H1 (cell line): Measurements from ENCODE around the gene TAF10. TPM values are rescaled to one million over a fixed set of nuclear protein-coding genes. Genes with fewer than 3 reads are reported as not detected.

Source experiments
- KDM4A ChIP-seq: IDR thresholded peaks from one replicate; pipeline ENCODE4 v1.7.1; 2012; ENCODE audit warnings: low read depth, mild to moderate bottlenecking, moderate library complexity, low read length, inconsistent platforms; ENCODE audit not compliant: severe bottlenecking
- POLR2A ChIP-seq, 2 experiments: IDR thresholded peaks; 1 replicate in 1 of 2; 2 replicates in 1 of 2; pipeline ENCODE4 v1.6.1; 2011; ENCODE audit warnings: low read depth in 2 of 2, low read length in 2 of 2, mild to moderate bottlenecking in 2 of 2; ENCODE audit errors: control extremely low read depth in 1 of 2
- RNF2 ChIP-seq: fragments of 200-900, 300-1000 bp; sonication (generic); IDR thresholded peaks from 2 replicates; pipeline ENCODE4 v1.7.1; 2016; ENCODE audit warnings: borderline replicate concordance, low read depth, mild to moderate bottlenecking, antibody characterized with exemption, low read length; ENCODE audit not compliant: poor library complexity, severe bottlenecking; ENCODE audit errors: missing control alignments
- polyA plus RNA-seq, 7 experiments: library from polyadenylated mRNA; depleted of rRNA in 3 of 7; stranded (reverse) in 5 of 7; unstranded in 2 of 7; fragments of >200 nt in 5 of 7; fragments of 200-250 nt in 2 of 7; gene quantifications; 1 replicate in 5 of 7; 2 replicates in 1 of 7; 4 replicates in 1 of 7; pipeline versions ENCODE4 v1.2.1 to v1.2.3, GENCODE V29; 2011 to 2013; ENCODE audit warnings: missing spikeins in 2 of 7, mixed read lengths in 2 of 7
- total RNA-seq: library from RNA; stranded (reverse); fragmentation: NEBNext Ultra II Directional; extraction: Animal tissue kit (Norgen Biotek cat#: 25700); gene quantifications from 2 replicates; pipeline ENCODE4 v1.2.1, GENCODE V29; 2021

Gene TAF10
- total and polyA plus RNA-seq, 2 of the 8 experiments (the other 6 are each of a cell fraction or from before 2014, with no cell fraction given): 128 to 213 TPM

GRCh38 chr11:6604790-6605189, 7.2 kb downstream of the TAF10 start (continued):
- TF ChIP-seq RNF2 (no peak), KDM4A (no peak), POLR2A (IDR thresholded peaks at IDR 0.05; ENCODE audit: control extremely low read depth in 1 of 2, low read depth in 2 of 2, low read length in 2 of 2) (no peak)
